Measurements from ENCODE around the gene CSF1.

The CSF1 gene

GRCh38 chr1:109978761-109979488 is 68.3 kb downstream of the CSF1 start:
- DNase-seq (ENCODE audit: low spot score), result no peak

GRCh38 chr1:109979489-109980091 is 68.9 kb downstream of the CSF1 start:
- no peak for DNase-seq (ENCODE audit: low spot score)
